CD4-positive, alpha-beta T cell treated with Interleukin-21 for 1 hour (primary cell): Measurements from ENCODE around the gene NLGN2.
A peak's percentile ranks its signal among the peaks of the same experiment; 100 is the strongest.

ENCODE experiments used
- DNase-seq: peaks from one replicate; pipeline ENCODE4 v3.0.0-alpha.2; 2020

Gene NLGN2

DNA sequence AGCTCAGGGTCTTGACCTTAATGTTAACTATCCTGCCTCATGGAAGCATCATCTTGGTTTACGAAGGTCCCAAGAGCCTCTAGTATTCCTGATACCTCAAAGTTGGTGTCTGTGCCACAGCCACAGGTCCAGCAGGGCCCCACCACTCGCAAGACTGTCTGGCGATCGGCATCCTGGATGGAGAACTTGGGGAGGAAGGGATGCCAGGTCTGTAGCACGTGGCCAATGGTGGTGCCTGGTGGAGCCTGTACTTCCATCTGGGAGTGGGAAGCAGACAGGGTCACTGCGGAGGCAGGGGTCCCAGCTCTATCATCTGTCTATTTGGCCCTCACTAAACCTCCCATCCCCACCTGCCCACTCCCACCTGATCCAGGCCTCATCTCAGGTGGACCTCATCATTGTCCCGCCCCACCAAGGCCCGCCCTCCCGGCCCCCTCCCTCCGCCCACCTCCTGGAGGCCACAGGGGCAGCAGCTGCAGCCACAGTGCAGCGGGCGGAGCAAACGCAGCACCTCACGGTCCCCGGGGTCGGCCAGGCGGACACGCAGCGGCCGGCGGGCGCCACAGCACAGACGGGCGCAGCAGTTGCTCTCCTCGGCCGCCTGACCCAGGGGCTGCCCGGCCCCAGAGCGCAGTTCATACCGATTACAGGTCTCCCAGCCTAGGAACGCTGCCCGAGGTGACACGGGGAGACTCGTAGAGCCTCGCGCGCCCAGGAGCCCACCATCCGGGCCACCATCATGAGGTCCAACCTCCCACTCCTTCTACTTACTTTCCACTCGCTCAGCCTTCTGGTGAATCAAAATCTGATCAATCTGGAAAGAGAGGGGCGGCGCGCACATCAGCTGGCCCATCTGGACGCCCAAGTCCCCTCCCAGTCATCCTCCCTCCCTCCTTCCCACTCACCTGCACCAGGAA lies 14.7 kb upstream of the NLGN2 start:
- no peak for DNase-seq

DNA sequence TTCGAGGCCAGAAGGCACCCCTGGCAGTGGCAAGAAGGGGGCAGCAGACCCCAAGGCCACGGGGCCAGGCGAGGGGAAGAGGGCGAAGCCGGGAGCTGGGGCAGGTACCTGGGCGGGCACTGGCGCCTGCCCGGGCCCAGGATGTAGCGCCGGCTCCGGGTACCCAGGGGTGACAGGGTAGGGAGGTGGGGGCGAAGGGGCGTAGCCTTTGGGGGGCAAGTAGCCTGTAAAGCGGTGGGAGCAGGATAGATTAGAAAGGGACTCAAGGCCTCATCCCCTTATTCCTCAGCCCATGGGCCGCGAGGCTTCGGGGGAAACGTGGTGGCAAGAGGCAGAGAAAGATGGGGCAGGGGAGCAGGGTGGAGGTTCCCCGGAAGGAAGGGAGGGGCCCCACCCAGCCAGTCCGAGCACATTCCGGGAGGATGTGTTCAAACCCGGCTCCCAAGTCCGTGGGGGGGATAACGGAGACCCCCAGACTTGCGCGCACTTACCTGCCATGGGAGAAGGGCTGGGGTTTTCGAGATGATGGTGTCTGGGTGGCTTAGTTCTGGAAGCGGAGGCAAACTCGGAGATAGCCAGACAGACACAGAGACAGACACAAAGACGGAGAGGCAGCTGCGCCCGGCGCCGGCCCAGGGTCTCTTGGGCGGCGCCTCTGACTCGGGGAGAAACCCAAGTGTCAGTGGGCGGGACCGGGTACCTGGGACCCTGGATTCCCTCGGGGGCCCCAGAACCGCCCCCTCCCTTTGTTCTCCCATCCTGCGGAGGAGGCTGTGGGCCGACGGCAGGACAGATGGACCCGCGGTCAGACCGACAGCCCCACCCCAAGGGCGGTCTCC lies 13.8 kb upstream of the NLGN2 start:
- peak; percentile 81 for DNase-seq

DNA sequence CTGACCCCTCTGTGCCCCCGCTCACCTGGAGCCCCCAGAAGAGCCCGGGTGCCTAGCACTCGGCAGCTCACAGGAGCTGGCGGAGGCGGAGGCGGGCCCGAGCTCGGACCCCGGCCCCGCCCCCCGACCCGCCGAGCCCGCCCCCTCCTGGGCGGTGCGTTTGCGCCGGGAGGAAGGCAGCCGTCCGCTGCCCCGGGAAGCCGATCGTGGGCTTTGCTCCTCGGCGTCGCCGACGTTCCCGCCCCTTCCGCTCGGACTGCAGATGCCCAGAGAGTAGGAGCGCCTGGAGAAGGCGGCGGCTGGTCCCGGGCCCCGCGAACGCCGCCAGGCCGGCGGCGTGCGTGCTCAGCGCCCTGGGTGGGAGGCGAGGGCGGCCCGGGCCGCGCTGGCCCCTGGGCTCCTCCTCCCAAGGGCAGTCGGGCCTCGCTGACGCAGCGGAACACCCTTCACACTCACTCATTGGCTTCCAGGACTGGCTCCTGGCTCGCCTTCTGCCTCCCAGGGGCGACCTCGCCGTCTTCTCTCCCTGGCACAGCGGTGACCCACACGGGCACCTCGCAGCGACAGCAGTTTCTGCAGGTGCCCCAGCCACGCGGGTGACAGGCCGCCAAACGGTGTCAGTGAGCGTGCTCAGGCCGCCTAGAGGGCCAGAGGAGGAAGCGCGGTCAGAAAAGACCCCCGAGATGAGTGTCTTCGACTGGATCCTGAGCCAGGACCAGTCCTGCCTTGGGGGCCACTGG lies 13.0 kb upstream of the NLGN2 start, which contains the start of gene PLSCR3:
Gene PLSCR3 (minus strand): TSS at position 74 of the 740 bp plus-strand sequence. CDS start 415 bp downstream, outside the sequence.
- peak; percentile 83 for DNase-seq

DNA sequence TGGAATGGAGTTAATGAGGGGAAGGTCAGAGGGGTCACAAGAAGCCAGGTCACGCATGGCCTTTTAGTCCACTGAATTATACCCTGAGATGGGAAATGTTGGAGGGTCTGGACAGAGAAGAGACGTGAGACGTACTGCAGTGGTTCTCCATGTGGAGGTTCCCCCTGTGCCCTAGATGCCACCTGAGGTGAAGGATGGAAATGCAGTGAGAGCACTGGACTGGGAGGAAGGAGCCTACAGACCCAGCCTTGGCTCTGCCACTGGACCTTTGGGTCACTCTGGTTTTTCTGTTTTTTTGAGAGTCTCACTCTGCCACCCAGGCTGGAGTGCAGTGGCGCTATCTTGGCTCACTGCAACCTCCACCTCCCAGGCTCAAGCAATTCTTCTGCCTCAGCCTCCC lies 11.5 kb upstream of the NLGN2 start:
- DNase-seq, result no peak

DNA sequence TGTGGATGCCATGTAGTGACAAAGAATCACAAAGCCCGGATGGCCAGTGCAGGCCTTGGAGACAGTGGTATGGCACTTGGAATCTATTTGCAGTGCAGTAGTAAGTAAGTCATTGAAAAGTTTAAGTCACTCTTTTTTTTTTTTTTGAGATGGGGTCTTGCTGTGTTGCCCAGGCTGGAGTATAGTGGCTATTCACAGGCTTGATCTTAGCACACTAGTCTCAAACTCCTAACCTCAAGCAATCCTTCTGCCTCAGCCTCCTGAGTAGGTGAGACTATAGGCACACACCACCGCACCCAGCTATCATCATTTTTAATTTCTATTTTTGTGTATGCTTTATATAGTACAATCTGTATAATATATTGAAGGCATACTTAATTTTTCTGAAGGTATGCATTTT lies 9.0 kb upstream of the NLGN2 start:
- DNase-seq, result no peak

DNA sequence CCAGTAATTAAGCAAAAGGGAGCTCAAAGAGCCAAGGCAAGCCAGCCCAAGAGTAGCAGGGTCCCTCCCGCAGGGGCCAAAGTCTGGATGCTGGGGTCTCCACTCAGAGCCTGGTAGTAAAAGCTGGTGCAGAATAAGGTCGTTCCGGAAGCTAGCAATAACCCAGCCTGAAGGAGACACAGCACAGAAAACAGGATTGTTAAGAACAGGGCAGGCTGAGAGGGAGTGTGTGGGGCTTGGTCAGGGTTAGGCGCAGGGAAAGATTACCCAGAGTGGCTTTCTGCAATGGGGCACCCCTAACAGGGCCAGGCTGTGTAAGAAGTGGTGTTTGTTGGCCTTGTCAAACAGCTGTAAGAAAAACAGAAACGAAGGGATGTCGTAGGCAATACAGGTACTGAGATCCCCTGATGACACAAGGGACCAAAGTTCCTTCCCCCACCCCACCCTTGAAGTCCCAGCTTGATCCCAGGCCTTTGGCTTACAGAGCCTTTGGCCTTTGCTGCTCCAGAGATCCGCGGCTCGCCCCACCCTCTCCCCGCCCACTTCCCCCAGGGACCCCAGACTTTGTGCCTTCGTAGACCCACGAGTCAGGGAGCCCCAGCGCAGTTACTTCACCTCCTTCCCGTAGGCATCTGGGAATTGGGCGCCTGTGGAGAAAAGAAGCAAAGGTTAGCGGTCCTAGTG lies 4.5 kb upstream of the NLGN2 start:
- DNase-seq, result peak; percentile 21

DNA sequence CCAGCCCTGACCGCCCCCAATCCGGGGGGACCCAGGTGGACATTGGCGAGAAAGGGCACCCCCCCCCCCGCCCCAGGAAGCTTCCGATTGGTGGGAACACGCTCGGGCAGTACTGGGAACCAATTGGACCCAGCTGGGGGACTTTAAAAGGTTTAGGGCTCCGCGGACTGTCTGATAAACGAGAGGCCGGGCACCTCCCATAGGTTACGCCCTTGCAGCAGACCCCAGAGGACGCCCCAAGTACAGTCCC lies 4.0 kb upstream of the NLGN2 start:
- no peak for DNase-seq

DNA sequence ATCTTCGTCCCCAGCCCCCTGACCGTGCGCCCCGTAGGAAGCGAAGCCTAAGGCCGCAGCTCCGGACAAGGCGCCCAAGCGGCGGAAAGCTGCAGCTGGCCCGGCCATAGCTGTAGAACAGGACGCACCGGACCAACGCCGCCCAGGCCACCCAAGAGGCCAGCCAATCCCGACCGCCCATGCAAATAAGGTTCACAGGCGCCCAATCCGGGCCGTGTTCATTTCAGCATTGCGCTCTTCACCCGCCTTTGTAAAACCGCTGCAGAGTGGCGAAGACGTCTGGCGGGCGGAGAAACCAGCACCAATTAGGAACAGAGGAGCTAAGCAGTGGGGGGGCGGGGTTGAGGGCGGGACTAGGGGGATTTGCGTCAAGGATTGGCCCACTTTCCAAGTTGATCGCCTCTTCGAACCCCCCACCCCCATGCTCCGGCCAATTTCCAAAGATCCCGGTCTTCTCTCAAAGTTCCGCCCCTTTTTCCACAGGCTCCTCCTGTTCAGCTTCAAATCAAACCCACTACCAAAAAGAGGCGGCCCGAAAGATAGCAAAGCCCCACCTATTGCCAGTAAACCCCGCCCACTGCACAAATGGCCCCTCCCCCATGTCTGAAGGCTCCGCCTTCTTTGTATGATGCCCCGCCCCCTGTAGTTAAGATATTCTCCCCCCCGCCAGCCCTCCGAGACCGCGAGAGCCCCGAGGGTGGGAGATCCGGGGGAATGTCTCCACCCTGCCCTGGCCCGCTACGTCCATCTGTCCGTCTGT lies 3.5 kb upstream of the NLGN2 start, which contains the start of gene TMEM256:
Gene TMEM256 (minus strand): TSS at position 121 of the 760 bp plus-strand sequence. CDS start 13 bp downstream, at position 108.
- peak; percentile 98 for DNase-seq

DNA sequence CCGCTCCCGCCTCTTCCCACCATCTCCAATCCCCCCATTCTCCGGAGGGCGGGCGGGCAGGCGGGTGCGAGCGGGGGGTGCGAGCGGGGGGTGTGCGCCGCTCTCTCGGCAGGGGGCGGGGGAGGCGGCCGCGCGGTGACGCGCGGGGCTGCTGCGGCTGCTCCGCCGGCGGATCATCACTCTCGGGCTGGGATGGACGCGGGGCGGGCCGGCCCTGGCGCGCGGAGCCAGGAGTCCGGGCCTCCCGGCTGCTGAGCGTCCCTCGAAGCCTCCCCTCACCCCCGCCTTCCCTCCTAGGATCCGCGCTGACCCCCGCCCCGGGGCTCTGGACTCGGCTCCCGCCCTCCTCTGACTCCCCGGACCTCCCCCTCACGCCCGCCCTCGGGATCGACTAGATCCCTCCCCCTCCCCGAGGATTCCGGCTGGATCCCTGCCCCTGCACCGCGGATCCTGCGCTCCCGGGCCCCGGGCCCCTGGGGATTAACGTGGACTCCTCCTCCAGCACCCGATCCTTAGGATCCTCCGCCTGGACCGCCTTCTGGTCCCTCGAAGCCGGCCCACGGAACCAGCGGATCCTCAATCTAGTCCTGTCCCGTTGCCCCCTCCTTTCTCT lies 2.8 kb upstream of the NLGN2 start:
- DNase-seq, result peak; percentile 82

DNA sequence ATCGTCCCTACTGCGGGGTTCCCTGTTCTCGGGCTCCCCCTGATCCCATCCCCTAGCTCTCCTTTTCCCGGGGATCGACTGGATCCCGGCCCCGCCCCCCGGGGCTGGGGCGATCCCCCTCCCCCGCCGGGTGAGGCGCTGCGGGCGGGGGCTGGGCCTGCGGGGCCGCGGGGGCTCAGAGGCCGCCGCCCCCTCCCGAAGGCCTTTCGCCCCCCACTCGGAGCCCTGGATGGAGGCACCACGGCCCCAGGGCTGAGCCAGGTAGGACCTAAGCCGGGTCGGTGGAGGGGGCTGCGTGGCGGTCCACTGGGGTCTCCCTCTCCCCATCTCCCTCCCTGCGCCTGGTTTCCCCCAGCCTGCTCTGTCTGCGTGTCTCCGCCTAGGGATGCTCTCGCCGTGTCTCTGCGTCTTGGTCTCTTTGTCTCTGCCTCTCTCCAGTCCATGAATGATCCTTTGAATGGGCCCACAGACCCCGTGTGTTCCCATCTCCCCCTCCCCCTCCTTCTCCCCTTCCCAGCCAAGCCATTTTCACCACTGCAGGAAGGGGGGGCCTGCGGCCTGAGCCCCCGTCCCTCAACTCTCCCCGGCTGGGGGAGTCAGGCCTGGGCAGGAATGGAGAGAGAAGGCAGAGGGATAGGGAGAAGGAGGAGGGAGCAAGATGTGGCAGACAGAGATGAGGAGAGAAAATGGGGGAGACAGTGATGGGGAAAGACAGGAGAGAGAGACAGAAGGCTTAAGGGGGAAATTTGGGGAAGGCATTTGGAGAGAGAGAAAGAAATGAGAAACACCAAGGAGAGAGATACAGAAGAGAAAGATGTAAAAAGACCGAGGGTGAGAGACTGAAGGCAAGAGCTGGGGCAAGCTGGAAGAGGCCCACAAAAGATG lies 2.1 kb upstream of the NLGN2 start:
- DNase-seq, result no peak

DNA sequence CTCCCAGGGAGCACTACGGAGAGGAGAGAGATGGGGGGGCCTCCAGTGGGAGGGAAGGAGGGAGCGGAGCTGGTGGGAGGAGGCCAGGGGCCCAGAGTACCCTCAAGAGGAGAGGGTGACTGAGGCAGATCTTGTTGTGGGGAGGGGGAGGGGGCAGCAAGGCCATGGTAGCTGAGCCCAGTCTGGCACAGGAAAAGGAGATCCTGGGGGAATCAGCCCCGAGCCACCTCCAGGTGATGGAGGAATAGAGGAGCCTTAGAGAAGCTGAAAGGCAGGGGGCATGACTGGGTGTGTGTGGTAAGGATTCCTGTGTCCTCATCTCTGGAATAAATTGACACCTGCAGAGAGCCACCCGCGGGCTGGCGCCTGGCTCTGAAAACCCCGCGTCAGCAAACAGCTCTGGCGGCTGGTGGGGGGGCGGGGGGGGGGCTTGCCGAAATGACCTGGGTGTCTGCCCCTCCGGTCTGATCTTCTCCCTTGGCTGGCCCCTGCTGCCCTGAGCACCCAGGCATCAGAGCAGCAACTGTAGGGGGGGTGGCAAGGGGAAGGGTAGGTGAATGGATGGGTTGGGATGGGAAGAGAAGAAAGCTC lies 1.3 kb upstream of the NLGN2 start:
- DNase-seq, result no peak

DNA sequence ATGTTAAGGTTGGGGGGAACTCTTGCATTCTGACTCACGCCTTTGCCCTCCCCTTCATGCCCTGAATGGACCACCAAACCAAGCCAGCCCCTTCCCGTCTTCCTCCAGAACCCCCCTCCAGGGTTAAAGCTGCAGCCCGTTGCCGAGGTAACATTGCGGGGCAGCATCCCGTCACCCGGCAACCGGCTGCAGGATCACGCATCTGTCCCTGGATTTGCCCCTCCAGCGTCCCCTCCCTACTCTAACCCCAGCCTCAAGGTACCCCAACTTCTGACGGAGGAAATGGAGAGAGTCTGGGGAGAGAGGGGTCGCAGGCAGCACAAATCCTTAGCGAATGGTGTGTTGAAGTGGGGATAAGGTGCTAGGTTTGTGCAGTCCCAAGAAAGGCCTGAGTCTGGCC lies 563 bp upstream of the NLGN2 start:
- no peak for DNase-seq

DNA sequence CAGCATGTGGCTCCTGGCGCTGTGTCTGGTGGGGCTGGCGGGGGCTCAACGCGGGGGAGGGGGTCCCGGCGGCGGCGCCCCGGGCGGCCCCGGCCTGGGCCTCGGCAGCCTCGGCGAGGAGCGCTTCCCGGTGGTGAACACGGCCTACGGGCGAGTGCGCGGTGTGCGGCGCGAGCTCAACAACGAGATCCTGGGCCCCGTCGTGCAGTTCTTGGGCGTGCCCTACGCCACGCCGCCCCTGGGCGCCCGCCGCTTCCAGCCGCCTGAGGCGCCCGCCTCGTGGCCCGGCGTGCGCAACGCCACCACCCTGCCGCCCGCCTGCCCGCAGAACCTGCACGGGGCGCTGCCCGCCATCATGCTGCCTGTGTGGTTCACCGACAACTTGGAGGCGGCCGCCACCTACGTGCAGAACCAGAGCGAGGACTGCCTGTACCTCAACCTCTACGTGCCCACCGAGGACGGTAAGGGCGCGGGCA lies 645 bp downstream of the NLGN2 start:
- DNase-seq, result peak; percentile 49

DNA sequence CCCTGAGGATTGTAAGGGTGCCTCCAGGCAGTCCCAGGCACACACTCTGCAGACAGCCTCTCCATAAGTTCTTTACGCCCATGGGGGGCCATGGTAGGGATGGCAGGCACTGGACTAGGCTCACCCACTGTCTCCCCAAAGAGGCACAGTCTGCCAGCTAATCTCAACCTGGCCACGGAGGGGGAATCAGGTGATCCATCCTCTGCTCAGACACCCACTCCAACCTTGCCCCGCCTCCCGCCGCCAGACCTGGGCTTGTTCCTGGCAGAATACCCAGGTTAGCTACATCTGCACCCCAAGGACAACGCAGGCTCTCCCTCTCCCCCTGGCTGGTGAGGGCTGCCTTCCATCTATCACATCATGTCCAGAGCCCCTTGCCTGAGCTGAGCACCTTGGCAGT lies 1.2 kb downstream of the NLGN2 start:
- no peak for DNase-seq

DNA sequence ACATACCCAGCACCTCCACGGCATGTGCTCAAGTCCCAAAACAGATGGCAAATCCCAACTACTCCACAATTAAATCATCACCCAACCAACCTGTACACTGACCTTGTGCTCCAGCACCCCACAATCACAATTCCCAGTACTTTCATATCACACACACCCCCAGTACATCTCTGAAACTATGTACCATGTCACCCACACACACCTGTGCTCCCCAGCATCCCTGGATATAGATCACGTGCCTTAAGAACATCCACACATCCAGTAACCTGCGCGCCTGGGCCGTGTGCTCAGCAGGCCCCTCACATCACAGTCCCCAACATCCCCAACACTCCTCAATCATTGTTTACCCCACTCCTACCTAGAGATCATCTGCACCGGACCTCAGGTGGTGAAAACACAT lies 2.1 kb downstream of the NLGN2 start:
- DNase-seq, result no peak

DNA sequence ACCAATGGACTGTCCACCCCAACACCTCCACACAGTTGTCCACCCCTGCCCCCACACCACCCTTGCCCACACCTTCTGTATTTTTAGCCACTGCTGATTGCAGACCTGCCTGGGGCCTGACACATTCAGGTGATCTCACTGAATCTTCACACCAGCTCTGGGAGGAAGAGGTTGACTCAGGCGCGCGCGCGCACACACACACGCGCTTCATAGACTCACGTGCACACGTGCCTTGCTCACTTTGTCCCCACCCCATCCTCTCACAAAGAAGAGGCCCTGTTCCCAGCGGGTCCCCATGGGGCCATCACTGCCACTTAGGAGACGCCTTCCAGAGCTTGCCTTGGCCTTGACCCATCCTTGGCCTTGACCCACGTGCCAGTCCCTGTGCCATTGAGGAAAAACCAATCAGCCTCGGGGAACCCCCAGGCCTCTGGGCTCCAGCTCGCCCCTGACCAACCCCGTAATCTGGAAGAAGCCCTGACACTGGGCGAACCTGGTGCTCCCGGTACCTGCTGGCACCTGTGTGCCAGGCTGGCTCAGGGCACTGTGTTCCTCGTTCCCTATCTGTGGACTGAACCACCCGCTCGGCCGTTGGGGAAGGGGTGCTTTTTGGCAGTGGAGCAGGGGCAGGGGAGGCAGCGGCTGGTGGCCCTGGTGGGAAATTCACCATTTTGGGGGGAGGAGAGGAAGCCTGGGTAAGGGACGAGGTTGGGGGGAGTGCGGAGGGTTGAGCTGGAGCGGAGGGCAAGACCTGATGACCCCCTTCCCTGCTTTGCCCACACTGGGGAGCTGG lies 3.2 kb downstream of the NLGN2 start:
- DNase-seq, result no peak

DNA sequence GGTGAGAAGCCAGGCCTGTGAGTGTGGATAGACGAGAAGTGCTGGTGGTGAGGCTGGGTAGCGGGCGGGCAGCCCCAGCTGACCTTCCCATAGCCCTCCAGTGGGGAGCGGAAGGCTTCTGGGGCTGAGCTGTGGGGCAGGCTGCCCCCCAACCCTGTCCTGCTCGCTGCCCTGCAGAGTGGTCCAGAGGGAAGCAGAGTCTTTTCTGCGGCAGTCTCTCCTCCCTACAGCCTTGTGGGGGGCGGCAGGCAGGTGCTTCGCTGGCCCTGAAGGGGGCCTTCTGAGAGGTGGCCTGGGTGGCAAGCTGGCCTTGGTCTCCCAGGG lies 3.7 kb downstream of the NLGN2 start:
- DNase-seq, result no peak

DNA sequence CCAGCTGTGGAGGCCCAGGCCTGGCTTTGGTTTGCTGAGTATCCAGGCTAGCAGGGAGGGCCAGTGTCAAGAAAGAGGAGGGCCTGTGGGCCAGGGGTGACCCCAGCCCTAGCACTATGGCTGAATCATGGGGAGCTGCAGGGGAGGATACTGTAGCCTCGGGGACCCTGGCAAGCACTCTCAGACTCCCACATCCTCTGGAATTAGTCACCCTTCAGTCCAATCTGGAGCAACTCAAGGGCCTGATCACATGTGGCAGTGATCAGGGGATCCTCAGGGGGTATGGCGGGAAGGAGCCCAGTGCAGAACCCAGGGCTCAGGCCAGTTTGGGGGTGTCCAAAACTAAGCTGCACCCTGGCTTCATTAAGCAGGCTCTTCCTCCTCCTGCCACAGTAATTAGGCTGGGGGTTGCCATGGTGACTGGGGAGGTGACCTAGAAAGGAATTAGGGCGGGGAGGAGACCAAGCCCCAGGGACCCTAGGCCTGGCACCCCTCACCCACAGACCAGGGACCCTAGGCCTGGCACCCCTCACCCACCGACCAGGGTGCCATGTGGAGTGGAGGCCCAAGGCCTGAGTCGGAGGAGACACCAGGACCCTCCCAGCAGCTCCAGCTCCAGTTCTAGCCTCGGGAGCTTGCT lies 5.8 kb downstream of the NLGN2 start:
- no peak for DNase-seq

DNA sequence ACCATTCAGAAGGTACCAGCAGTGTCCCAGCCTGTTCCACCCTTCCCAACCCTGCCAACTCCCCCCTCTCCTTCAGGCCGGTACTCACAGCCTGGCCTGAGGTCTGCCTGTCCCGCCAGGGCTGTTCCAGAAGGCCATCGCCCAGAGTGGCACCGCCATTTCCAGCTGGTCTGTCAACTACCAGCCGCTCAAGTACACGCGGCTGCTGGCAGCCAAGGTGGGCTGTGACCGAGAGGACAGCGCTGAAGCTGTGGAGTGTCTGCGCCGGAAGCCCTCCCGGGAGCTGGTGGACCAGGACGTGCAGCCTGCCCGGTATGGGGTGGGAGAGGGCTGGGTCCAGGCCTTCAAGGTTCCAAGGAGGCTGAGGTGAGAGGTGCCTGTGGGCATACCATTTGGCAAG lies 7.2 kb downstream of the NLGN2 start:
- no peak for DNase-seq
